B cell (primary cell): ENCODE measurements around the gene MNT. TPM values are rescaled to one million over a fixed set of nuclear protein-coding genes. Genes with fewer than 3 reads are reported as not detected.
A peak's percentile ranks its signal among the peaks of the same experiment; 100 is the strongest.

ENCODE experiments used
- ATAC-seq: fragments of 200-7000 bp; cut with Tn5 transposase; one replicate; pipeline ENCODE4 v1.10.0; 2021; ENCODE audit warnings: low read depth, mild to moderate bottlenecking, moderate number of reproducible peaks, moderate library complexity
- CTCF ChIA-PET: fragments of 350-600 bp; sonication (Branson Sonifier 250); formaldehyde crosslinking; loops from one replicate; lab custom pipeline; 2021; ENCODE audit warnings: antibody characterized with exemption, inconsistent platforms; lab: Charles Lee
- POLR2A ChIA-PET: fragments of 350-600 bp; sonication (Branson Sonifier 250); formaldehyde crosslinking; loops from one replicate; lab custom pipeline; 2021; ENCODE audit warnings: antibody characterized with exemption; lab: Charles Lee
- DNase-seq: peaks from one replicate; pipeline ENCODE4 v3.0.0; 2013
- H2AFZ ChIP-seq: 2 replicates; pipeline ENCODE4 v1.6.1; 2012; ENCODE audit warnings: mild to moderate bottlenecking, low read depth, low read length; ENCODE audit not compliant: insufficient read depth, poor library complexity, severe bottlenecking
- H3K27ac ChIP-seq, 2 donors: 1 replicate in 1 of 2; 2 replicates in 1 of 2; pipeline ENCODE4 v1.5.1; 2012 to 2013; ENCODE audit warnings: low read length in 2 of 2, mild to moderate bottlenecking in 2 of 2, moderate library complexity in 1 of 2
- H3K27me3 ChIP-seq, 4 experiments: fragments of 200-600 bp in 1 of 4; sonication (generic) in 1 of 4; replicated peaks in 1 of 4; 1 replicate in 2 of 4; 2 replicates in 2 of 4; pipeline versions ENCODE4 v1.6.1 to v1.7.0; 2013 to 2016; ENCODE audit warnings: low read length in 3 of 4, mild to moderate bottlenecking in 2 of 4, mixed read lengths in 1 of 4, moderate library complexity in 1 of 4; ENCODE audit not compliant: insufficient read depth in 4 of 4, control insufficient read depth in 3 of 4; ENCODE audit errors: control extremely low read depth in 1 of 4
- H3K36me3 ChIP-seq, 2 experiments: replicated peaks in 1 of 2; 1 replicate in 1 of 2; 2 replicates in 1 of 2; pipeline versions ENCODE4 v1.6.1 to v1.7.1; 2013; ENCODE audit warnings: low read length in 1 of 2; ENCODE audit not compliant: insufficient read depth in 2 of 2, control insufficient read depth in 1 of 2; ENCODE audit errors: control extremely low read depth in 1 of 2, extremely low read depth in 1 of 2
- H3K4me1 ChIP-seq, 2 donors: fragments of 200-600 bp in 1 of 2; sonication (generic) in 1 of 2; 1 replicate in 1 of 2; 2 replicates in 1 of 2; pipeline versions ENCODE4 v1.5.1 to v1.6.1; 2013 to 2017; ENCODE audit warnings: low read length in 2 of 2; ENCODE audit not compliant: control insufficient read depth in 2 of 2, insufficient read depth in 2 of 2
- H3K4me2 ChIP-seq: replicated peaks from 2 replicates; pipeline ENCODE3; 2012; ENCODE audit warnings: mild to moderate bottlenecking, low read depth, low read length; ENCODE audit not compliant: poor library complexity, severe bottlenecking
- H3K4me3 ChIP-seq, 5 experiments: fragments of 200-600 bp in 1 of 5; sonication (generic) in 1 of 5; 1 replicate in 3 of 5; 2 replicates in 2 of 5; pipeline versions ENCODE4 v1.5.1 to v1.7.0; 2011 to 2016; ENCODE audit warnings: low read length in 4 of 5, mild to moderate bottlenecking in 4 of 5, low read depth in 2 of 5, control low read depth in 1 of 5, moderate library complexity in 1 of 5; ENCODE audit not compliant: insufficient read depth in 1 of 5; ENCODE audit errors: control extremely low read depth in 1 of 5, extremely low read depth in 1 of 5
- H3K79me2 ChIP-seq: fragments of 200-600 bp; sonication (generic); one replicate; pipeline ENCODE4 v1.6.0; 2016; ENCODE audit warnings: low read length; ENCODE audit not compliant: control insufficient read depth, insufficient read depth
- H3K9ac ChIP-seq: fragments of 200-600 bp; sonication (generic); 2 replicates; pipeline ENCODE4 v1.6.1; 2017; ENCODE audit warnings: mild to moderate bottlenecking, low read length, moderate library complexity
- H3K9me3 ChIP-seq, 3 donors: one replicate each; pipeline versions ENCODE4 v1.6.1 to v1.7.1; 2013; ENCODE audit warnings: low read length in 2 of 3; ENCODE audit not compliant: control insufficient read depth in 2 of 3, insufficient read depth in 1 of 3; ENCODE audit errors: control extremely low read depth in 1 of 3
- H4K20me1 ChIP-seq: 2 replicates; pipeline ENCODE4 v1.6.0; 2012; ENCODE audit warnings: mild to moderate bottlenecking, low read length; ENCODE audit not compliant: insufficient read depth, control insufficient read depth, poor library complexity, severe bottlenecking
- H3K27ac Mint-ChIP-seq: one replicate; pipeline ENCODE4 v1.8.0; 2021; ENCODE audit warnings: mixed read lengths
- H3K27me3 Mint-ChIP-seq: one replicate; pipeline ENCODE4 v1.8.0; 2021; ENCODE audit warnings: mixed read lengths
- H3K4me1 Mint-ChIP-seq: one replicate; pipeline ENCODE4 v1.8.0; 2021; ENCODE audit warnings: mixed read lengths
- H3K4me3 Mint-ChIP-seq: one replicate; pipeline ENCODE4 v1.8.0; 2021; ENCODE audit warnings: mixed read lengths
- H3K9me3 Mint-ChIP-seq: one replicate; pipeline ENCODE4 v1.8.0; 2022; ENCODE audit warnings: mixed read lengths; ENCODE audit not compliant: insufficient read depth
- CTCF ChIP-seq: fragments of 200-600 bp; IDR thresholded peaks from one replicate; pipeline ENCODE4 v1.8.0; 2022; ENCODE audit warnings: antibody characterized with exemption, mild to moderate bottlenecking
- EZH2 ChIP-seq: IDR thresholded peaks from 2 replicates; pipeline ENCODE4 v1.6.1; 2012; ENCODE audit warnings: borderline replicate concordance, low read depth, mild to moderate bottlenecking, moderate library complexity, low read length; ENCODE audit not compliant: insufficient read depth, poor library complexity, severe bottlenecking
- WGBS: methylation state at CpG from one replicate; pipeline ENCODE4 v1.1.5; 2013; ENCODE audit warnings: missing lambda C conversion rate; ENCODE audit not compliant: insufficient coverage; 5-methylcytosine and 5-hydroxymethylcytosine counted together
- intact Hi-C: fragments of 100-400 bp; cut with micrococcal nuclease; formaldehyde crosslinking; loops from one replicate; pipeline ENCODE4 v1.10.0; 2022
- polyA plus RNA-seq: library from polyadenylated mRNA; depleted of rRNA; stranded (reverse); fragments of >200 nt; gene quantifications from 2 replicates; pipeline ENCODE4 v1.2.3, GENCODE V29; 2012
- total RNA-seq, 2 donors: library from RNA; stranded (reverse); fragments of 120-200 nt in 1 of 2; gene quantifications; 1 replicate in 1 of 2; 2 replicates in 1 of 2; pipeline versions ENCODE4 v1.2.3 to v1.2.4, GENCODE V29; 2013 to 2022

The MNT gene
- total and polyA plus RNA-seq, 2 donors (not counting 1 experiment from before 2014, with no cell fraction given), result 20.0 to 68.5 TPM

- Histone ChIP-seq H3K9ac (no peak overlapping the region), H3K79me2 (peaks cover 4% of the 10 kb centered on the region), H3K4me3 (no peak overlapping the region), H3K9me3 (no peaks in the 10 kb centered on the region), H3K4me2 (no peak overlapping the region), H4K20me1 (peaks cover 11% of the 10 kb centered on the region), H3K27me3 (no peaks in the 10 kb centered on the region), H3K27ac (no peak overlapping the region), H3K36me3 (peaks cover 5 to 40% of the 10 kb centered on the region in 2 experiments), H2AFZ (peak overlapping the region; percentile 28), H3K4me1 (no peaks in the 10 kb centered on the region)
- Mint-ChIP-seq H3K4me1 (peaks cover 1% of the 10 kb centered on the region), H3K4me3 (no peak overlapping the region), H3K27me3 (no peaks in the 10 kb centered on the region), H3K9me3 (no peaks in the 10 kb centered on the region), H3K27ac (peak overlapping the region; percentile 46)
- TF ChIP-seq CTCF, result peak; percentile 99
- TF ChIP-seq EZH2, result no peak
- peak; percentile 89 for DNase-seq
- ChIA-PET CTCF (interaction anchor here (0.6 to 12.0 kb wide), 29 partner anchors 11 to 597 kb away, joined by 3 to 650 read pairs (median 4); partner anchors contain the start of genes METTL16, SGSM2, SMG6 and SRR), POLR2A (interaction anchor here (0.9 to 1.5 kb wide), 3 partner anchors 10 to 80 kb away, joined by 3 to 12 read pairs (median 3); partner anchors contain the start of gene TSR1)
- peak; percentile 84 for ATAC-seq
- 31% methylated on average over 14 of the region's 19 CpGs for WGBS
- intact Hi-C loops, result loop anchor here (1.0 to 5.0 kb wide), 2 partner anchors 15 to 596 kb away; partner anchors contain the start of gene MNT
These were observed 15.3 kb upstream of the MNT start for GRCh38 chr17:2416010-2416734.

- Histone ChIP-seq H3K27ac (no peak overlapping the region), H3K4me2 (no peak overlapping the region), H3K27me3 (no peaks in the 10 kb centered on the region), H3K4me3 (no peak overlapping the region), H2AFZ (no peak overlapping the region), H3K9me3 (no peaks in the 10 kb centered on the region), H3K36me3 (peaks cover 4 to 32% of the 10 kb centered on the region in 2 experiments), H3K79me2 (peaks cover 4% of the 10 kb centered on the region), H4K20me1 (peaks cover 11% of the 10 kb centered on the region), H3K4me1 (no peaks in the 10 kb centered on the region), H3K9ac (no peak overlapping the region)
- H3K27me3 Mint-ChIP-seq, result no peaks in the 10 kb centered on the region
- intact Hi-C loops, result loop anchor here (5.0 kb wide), 1 partner anchor 597 kb away; no protein-coding TSS in a partner anchor
- peaks cover 1% of the 10 kb centered on the region for H3K4me1 Mint-ChIP-seq
- CTCF ChIA-PET, result interaction anchor here (0.6 to 12.0 kb wide), 13 partner anchors 10 to 598 kb away, joined by 3 to 650 read pairs (median 11); partner anchors contain the start of genes SGSM2 and TSR1
- TF ChIP-seq CTCF, result no peak
- TF ChIP-seq EZH2, result no peak
- 100% methylated on average over 5 of the region's 9 CpGs for WGBS
- POLR2A ChIA-PET, result interaction anchor here (1.5 kb wide), 1 partner anchor 32 kb away, joined by 12 read pairs; no protein-coding TSS in a partner anchor
- H3K9me3 Mint-ChIP-seq, result no peaks in the 10 kb centered on the region
- ATAC-seq (no peak), DNase-seq (no peak)
- peak overlapping the region; percentile 10 for H3K27ac Mint-ChIP-seq
- H3K4me3 Mint-ChIP-seq, result no peak overlapping the region
These were observed 14.2 kb upstream of the MNT start for GRCh38 chr17:2415081-2415480.
